Spleen (tissue), 11 donors: ENCODE results near the gene AXIN2. TPM values are rescaled to one million over a fixed set of nuclear protein-coding genes. Genes with fewer than 3 reads are reported as not detected.

Experiments used
- DNase-seq: peaks from one replicate; pipeline ENCODE4 v3.0.0-alpha.2; 2020
- H3K27ac ChIP-seq, 8 donors: fragments of 200-600 bp; sonication (generic) in 7 of 8; 1 replicate in 4 of 8; 2 replicates in 4 of 8; pipeline versions ENCODE4 v1.5.0 to v1.8.0; 2016 to 2021; ENCODE audit warnings: inconsistent platforms in 4 of 8, mild to moderate bottlenecking in 4 of 8, moderate library complexity in 1 of 8
- H3K27me3 ChIP-seq, 7 donors: fragments of 200-600 bp; sonication (generic) in 6 of 7; replicated peaks in 1 of 7; 1 replicate in 4 of 7; 2 replicates in 3 of 7; pipeline versions ENCODE4 v1.5.0 to v1.8.0; 2016 to 2021; ENCODE audit warnings: inconsistent platforms in 3 of 7, mild to moderate bottlenecking in 1 of 7
- H3K36me3 ChIP-seq, 6 donors: fragments of 200-600 bp; sonication (generic) in 5 of 6; 1 replicate in 4 of 6; 2 replicates in 2 of 6; pipeline versions ENCODE4 v1.5.0 to v1.8.0; 2016 to 2021; ENCODE audit warnings: inconsistent platforms in 2 of 6
- H3K4me1 ChIP-seq, 6 donors: fragments of 200-600 bp; sonication (generic) in 5 of 6; 1 replicate in 3 of 6; 2 replicates in 3 of 6; pipeline versions ENCODE4 v1.5.0 to v1.8.0; 2016 to 2021; ENCODE audit warnings: inconsistent platforms in 3 of 6
- H3K4me3 ChIP-seq, 8 donors: fragments of 200-600 bp; sonication (generic) in 7 of 8; 1 replicate in 4 of 8; 2 replicates in 4 of 8; pipeline versions ENCODE4 v1.5.0 to v1.8.0; 2016 to 2021; ENCODE audit warnings: inconsistent platforms in 4 of 8, mild to moderate bottlenecking in 4 of 8, moderate library complexity in 2 of 8
- H3K9me3 ChIP-seq, 8 donors: fragments of 200-600 bp; sonication (generic) in 7 of 8; 1 replicate in 4 of 8; 2 replicates in 4 of 8; pipeline versions ENCODE4 v1.5.0 to v1.8.0; 2016 to 2021; ENCODE audit warnings: inconsistent platforms in 4 of 8
- POLR2A ChIP-seq, 3 donors: fragments of 450-650 bp; IDR thresholded peaks; one replicate each; pipeline ENCODE4 v1.5.1; 2017; ENCODE audit warnings: antibody characterized with exemption in 3 of 3, mild to moderate bottlenecking in 1 of 3
- POLR2AphosphoS5 ChIP-seq, 3 donors: sonication (generic); formaldehyde crosslinking; IDR thresholded peaks; one replicate each; pipeline ENCODE4 v1.5.1; 2017; ENCODE audit warnings: antibody characterized with exemption in 3 of 3
- WGBS, 5 donors: extraction: QIAGEN DNeasy Blood & Tissue Kit in 3 of 5; methylation state at CpG; one replicate each; pipeline versions ENCODE4 v1.1.5 to v1.1.7; 2013 to 2018; 5-methylcytosine and 5-hydroxymethylcytosine counted together
- intact Hi-C: fragments of 100-400 bp; cut with DNase I; formaldehyde crosslinking; loops from one replicate; pipeline ENCODE4 v1.15.0; 2023; ENCODE audit warnings: low total_unique reads
- polyA plus RNA-seq, 3 donors: library from polyadenylated mRNA; stranded (reverse); fragments of 200-250 nt; gene quantifications; one replicate each; pipeline ENCODE4 v1.2.1, GENCODE V29; 2013
- total RNA-seq, 7 donors: library from RNA; depleted of rRNA in 3 of 7; stranded (reverse); fragments of >200 nt in 3 of 7; fragmentation: NEBNext Ultra II Directional in 4 of 7; extraction: Animal tissue kit (Norgen Biotek cat#: 25700) in 4 of 7; gene quantifications; one replicate each; pipeline versions ENCODE4 v1.1.0 to v1.2.1, GENCODE V29; 2016 to 2021
- TF ChIP-seq, protein P1 (sequence below), 11 experiments: fragments of 200-600 bp in 7 of 11; fragments of 450-650 bp in 4 of 11; sonication (generic) in 4 of 11; IDR thresholded peaks in 8 of 11; conservative IDR thresholded peaks in 3 of 11; 1 replicate in 7 of 11; 2 replicates in 4 of 11; pipeline versions ENCODE4 v1.4.0 to v1.8.0; 2016 to 2021; ENCODE audit warnings: antibody characterized with exemption in 11 of 11, inconsistent platforms in 4 of 11, mild to moderate bottlenecking in 1 of 11
- donor health status: healthy with polysubstance abuse.
- donor health status: DM: no; HTN: no; CAD: no; lungs with moderate emphysema.
- donor health status: DM: no; HTN: no; CAD: no.
- donor health status: Bipolar disorder and iron deficiency.
- donor health status: healthy.
- donor health status: DM: no; HTN: no; CAD: no.
- donor health status: DM: yes; HTN: yes; CAD: no.

Gene AXIN2
- total and polyA plus RNA-seq, 10 donors = 1.1 to 16.6 (median 11.0) TPM

DNA sequence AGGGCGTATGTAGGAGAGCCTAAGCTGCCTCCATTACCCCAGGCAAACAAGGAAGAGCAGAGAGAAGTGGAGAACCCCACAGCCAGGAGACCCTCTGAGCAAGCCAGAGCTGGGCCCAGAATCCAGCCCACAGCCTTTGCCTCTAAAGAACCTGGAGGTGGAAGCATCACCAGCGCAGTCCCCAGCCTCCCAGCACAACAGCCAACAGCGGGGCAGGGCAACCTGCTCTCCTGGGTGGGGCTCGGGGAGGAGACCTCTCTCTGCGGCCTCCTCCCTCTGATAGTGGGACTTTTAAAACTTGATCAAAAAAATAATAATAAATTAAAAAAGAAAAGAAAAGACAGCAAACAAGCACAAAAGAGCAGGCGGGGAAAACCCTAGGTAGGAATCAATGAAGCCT is 45.9 kb downstream of the AXIN2 start:
- H3K27me3 ChIP-seq = peaks cover 0 to 8% (median 0%) of the 10 kb centered on the region in 7 donors
- WGBS, 5 donors = 90 to 97% (median 93%) methylated on average over 6 of the region's 6 CpGs
- no peak overlapping the region for H3K27ac ChIP-seq
- no peak overlapping the region for H3K4me3 ChIP-seq
- no peaks in the 10 kb centered on the region for H3K36me3 ChIP-seq
- intact Hi-C loops = no loop called here
- TF ChIP-seq POLR2A (IDR thresholded peaks at IDR 0.05) = no peak
- TF ChIP-seq, protein P1, sequence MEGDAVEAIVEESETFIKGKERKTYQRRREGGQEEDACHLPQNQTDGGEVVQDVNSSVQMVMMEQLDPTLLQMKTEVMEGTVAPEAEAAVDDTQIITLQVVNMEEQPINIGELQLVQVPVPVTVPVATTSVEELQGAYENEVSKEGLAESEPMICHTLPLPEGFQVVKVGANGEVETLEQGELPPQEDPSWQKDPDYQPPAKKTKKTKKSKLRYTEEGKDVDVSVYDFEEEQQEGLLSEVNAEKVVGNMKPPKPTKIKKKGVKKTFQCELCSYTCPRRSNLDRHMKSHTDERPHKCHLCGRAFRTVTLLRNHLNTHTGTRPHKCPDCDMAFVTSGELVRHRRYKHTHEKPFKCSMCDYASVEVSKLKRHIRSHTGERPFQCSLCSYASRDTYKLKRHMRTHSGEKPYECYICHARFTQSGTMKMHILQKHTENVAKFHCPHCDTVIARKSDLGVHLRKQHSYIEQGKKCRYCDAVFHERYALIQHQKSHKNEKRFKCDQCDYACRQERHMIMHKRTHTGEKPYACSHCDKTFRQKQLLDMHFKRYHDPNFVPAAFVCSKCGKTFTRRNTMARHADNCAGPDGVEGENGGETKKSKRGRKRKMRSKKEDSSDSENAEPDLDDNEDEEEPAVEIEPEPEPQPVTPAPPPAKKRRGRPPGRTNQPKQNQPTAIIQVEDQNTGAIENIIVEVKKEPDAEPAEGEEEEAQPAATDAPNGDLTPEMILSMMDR (IDR thresholded peaks at IDR 0.05 in 8 of 11, conservative IDR thresholded peaks at IDR 0.05 in 3 of 11) = no peak
- TF ChIP-seq POLR2AphosphoS5 (IDR thresholded peaks at IDR 0.05) = no peak
- DNase-seq = peak; percentile 55
- H3K4me1 ChIP-seq = no peaks in the 10 kb centered on the region
- no peaks in the 10 kb centered on the region for H3K9me3 ChIP-seq

DNA sequence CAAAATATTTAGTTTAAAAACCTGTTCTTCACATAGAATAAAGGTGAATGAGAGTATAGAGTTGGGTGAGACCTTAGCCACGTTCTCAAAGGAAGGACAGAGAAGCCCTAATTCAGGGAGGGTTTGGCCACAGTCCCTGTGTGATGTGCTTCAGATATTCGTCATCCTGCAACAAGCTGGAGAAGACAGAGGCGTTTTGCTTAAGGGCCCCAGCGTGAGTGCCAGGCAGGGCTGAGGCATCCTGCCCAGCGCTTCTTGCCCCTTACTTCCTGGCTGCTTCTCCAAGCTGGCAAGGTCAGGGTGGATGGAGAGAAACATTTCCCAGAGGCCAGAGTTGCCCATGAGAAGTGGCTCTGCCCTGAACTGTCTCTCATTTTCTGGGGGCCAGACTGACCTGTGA is 46.9 kb downstream of the AXIN2 start:
- H3K27me3 ChIP-seq = peaks cover 0 to 8% (median 0%) of the 10 kb centered on the region in 7 donors
- DNase-seq = peak; percentile 36
- TF ChIP-seq POLR2AphosphoS5 (IDR thresholded peaks at IDR 0.05) (no peak), POLR2A (IDR thresholded peaks at IDR 0.05) (no peak)
- TF ChIP-seq, protein P1 (IDR thresholded peaks at IDR 0.05 in 8 of 11, conservative IDR thresholded peaks at IDR 0.05 in 3 of 11) = no peak
- no peaks in the 10 kb centered on the region for H3K9me3 ChIP-seq
- no peaks in the 10 kb centered on the region for H3K36me3 ChIP-seq
- no peak overlapping the region for H3K27ac ChIP-seq
- no peaks in the 10 kb centered on the region for H3K4me1 ChIP-seq
- WGBS, 5 donors = 51 to 72% (median 65%) methylated on average over 5 of the region's 5 CpGs
- no peak overlapping the region for H3K4me3 ChIP-seq
- intact Hi-C loops = no loop called here

DNA sequence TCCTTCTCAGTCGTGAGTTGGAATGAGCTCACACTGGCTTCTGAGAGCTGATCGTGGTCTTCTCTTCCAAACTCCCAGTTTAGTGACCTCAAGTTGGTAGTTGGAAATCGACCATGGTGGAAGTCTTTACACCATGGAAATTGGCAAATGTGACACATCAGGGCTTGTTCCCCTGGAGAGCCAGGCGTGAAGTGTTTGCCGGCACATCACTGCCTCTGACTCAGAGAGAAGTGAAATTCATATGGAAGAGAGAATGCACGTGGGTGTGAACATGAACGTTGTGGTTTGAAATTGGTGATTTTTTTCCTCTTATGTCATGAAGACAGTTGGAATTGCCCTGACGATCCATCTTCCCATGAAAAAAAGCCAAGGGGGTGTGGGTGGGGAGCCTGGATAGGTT is 47.4 kb downstream of the AXIN2 start:
- Histone ChIP-seq H3K27ac (no peak overlapping the region), H3K4me1 (no peaks in the 10 kb centered on the region), H3K27me3 (peaks cover 0 to 8% (median 0%) of the 10 kb centered on the region in 7 donors), H3K36me3 (no peaks in the 10 kb centered on the region), H3K9me3 (no peaks in the 10 kb centered on the region), H3K4me3 (no peak overlapping the region)
- WGBS, 5 donors = 67 to 79% (median 77%) methylated on average over 8 of the region's 8 CpGs
- intact Hi-C loops = no loop called here
- TF ChIP-seq, protein P1 (IDR thresholded peaks at IDR 0.05 in 8 of 11, conservative IDR thresholded peaks at IDR 0.05 in 3 of 11) = no peak
- no peak for TF ChIP-seq POLR2A (IDR thresholded peaks at IDR 0.05)
- no peak for TF ChIP-seq POLR2AphosphoS5 (IDR thresholded peaks at IDR 0.05)
- DNase-seq = peak; percentile 8

DNA sequence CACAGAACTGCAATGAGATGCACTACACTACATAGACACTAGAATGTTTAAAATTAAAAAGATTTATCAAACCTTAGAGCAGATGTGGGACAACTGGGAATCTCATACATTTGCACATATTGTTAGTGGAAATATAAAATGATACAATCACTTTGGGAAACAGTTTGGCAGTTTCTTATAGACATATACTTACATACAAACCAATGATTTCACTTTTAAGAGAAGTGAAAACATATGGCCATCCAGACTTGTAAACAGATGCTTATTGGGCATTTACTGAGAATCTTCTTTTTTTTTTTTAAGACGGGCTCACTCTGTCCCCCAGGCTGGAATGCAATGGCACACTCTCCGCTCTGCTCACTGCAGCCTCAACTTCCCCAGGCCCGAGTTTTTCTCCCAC is 50.1 kb downstream of the AXIN2 start:
- Histone ChIP-seq H3K9me3 (no peaks in the 10 kb centered on the region), H3K4me1 (no peaks in the 10 kb centered on the region), H3K36me3 (no peaks in the 10 kb centered on the region), H3K27ac (no peak overlapping the region), H3K4me3 (no peak overlapping the region), H3K27me3 (peaks cover 0 to 8% (median 0%) of the 10 kb centered on the region in 7 donors)
- peak; percentile 40 for DNase-seq
- intact Hi-C loops = no loop called here
- 83 to 91% (median 88%) methylated on average over 3 of the region's 3 CpGs for WGBS, 5 donors
- no peak for TF ChIP-seq POLR2A (IDR thresholded peaks at IDR 0.05)
- no peak for TF ChIP-seq POLR2AphosphoS5 (IDR thresholded peaks at IDR 0.05)
- TF ChIP-seq, protein P1 (IDR thresholded peaks at IDR 0.05 in 8 of 11, conservative IDR thresholded peaks at IDR 0.05 in 3 of 11) = no peak
